ENCODE measurements around the gene AKAP13.

The AKAP13 gene

DNA sequence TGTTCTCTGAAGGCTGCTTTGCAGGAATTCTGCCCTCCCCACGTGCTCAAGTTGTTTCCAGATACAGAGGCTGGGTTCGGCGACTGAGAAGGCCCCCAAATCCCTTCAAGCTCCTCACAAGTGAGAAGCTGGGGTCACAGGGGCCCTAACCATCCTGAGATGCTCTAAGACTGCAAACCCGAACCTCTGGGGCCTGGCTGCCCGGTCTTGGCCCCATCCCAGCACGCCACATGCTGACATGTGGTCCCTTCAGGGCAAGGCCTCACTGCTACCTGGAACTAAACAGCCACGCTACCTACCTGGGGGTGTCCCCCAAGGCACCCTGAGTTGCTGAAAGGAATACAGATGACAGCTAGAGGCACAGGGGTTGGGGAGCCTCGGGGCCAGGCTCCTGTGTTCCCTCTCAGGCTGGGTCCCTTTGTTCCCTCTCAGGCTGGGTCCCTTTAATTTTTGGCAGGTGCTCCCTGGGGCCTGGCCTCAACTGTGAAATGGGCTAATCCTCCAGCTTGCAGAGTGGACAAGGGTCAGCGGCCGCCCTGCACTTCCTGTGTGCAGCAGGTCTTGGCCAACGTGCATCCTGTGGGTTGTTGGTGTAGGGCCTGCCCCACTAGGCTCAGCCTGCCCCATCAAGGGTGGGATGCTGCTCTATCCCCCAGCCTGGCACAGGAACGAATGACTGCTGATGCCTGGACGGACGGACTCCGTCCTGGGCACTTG, 381.8 kb downstream of the AKAP13 start:
- DNase-seq = no peak

- DNase-seq = no peak
Measured at GRCh38 chr15:85762756-85763127, 382.3 kb downstream of the AKAP13 start.

- DNase-seq = no peak
Measured at GRCh38 chr15:85763157-85763556, 382.8 kb downstream of the AKAP13 start.

DNA sequence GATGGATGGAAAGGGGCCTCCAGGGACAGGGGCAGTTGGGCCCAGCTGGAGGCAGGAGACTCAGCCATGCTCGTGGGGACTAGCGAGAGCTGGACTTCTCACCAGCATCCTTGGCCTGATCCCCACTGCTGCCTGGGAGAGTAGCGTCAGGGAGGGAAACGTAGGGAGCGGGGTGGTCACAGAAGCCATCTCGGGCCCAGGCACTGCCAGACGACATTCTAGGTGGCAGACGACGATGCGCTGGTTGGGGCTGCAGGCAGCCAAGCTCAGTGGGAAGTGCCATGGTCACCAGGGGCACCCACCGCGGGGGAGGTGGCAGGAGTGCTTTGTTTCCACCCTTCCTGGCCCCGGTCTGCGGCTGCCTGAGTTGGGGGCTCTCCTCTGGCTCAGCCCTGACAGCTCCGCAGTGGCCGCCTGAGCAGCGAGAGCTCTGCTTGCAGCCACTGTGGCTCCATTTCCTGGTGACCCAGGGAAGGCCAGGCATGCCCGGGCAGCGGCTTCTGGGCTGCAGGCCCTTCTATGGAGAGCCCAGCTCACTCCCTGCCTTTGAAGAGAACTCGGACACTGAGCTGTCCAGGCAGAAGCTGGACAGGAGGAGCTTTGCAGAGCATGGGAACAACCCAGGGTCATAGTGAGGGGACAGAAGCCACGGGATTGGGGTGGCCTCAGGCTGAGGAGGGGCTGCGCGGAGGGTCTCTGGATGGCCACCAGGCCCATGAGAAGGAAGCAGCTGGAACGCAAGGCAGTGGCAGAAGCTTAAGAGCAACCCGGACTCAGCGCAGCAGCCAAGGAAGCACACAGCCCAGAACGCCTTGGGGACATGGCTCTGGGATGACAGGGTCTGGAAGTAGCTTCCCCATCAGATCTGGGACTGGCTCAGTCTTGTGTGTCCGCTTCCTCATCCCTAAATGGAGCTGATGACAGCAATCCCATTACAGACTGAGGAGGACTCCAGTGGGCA, 383.6 kb downstream of the AKAP13 start:
- no peak for DNase-seq

DNA sequence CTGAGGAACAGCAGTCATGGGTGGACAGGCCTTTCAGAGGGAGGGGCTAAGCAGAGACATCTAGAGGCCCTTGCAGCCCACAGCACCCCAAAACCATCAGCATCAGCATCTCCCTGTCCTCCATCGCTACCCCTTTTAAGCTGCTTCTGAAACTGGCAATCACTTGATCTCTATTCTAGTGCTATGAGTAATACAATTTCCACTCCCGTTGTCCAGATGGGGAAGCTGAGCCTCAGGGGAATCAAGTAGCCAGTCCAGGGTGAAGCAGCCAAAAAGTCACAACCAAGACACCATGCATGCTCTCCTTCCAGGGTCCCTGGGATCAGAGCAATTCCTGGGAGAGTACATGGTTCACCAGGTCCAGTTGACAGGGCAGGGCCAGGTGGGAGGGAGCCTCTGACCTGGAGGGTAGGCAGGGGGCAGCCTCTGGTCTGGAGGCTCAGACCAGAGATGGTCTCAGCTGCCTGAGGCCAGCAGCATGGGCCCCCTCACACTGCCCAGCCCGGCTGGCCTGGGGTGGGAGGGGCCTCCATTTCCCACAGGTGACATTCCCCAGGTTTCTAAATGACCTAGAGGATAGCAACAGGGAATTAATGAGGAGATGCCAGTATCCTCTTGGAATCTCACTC, 384.4 kb downstream of the AKAP13 start:
- no peak for DNase-seq

DNA sequence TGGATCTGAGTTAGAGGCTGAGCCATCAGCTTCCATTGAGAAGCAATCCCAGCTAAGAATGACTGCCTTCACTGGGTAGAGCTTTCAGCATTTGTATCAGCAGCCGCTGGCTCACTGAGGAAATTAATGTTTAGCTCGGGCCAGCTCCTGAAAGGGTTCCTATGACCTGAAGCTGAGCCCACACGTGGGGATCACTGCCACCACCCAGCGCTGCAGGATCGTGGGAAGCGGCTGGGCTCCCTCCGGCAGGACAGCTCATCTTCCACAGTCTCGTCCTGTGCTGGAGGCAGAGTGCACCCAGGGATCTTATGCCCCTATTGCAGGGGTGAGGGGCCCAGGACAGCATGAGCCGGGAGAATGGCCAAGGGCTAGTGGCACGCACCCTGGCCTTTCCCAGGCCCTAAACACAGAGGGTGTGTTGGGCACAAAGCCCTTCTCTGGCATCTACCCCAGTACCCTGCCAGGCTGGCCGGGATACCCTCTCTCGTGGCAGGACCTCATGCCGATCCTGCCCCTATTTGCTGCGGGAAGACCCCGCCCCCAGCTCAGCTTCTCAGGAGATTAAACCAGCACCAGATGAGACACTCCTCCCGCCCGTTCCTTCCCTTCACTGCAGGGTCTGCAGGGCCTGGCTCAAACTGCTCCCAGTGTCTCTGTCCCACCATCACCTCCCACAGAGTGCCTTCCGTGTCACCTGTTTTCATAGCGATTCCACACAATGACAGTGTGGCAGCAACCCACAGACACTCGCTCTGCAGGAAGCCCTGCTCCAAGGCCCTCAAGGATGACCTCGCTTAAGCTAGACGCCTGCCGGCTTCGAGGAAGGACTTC, 385.8 kb downstream of the AKAP13 start:
- no peak for DNase-seq

- no peak for DNase-seq
Measured at GRCh38 chr15:85767785-85768529, 387.6 kb downstream of the AKAP13 start.

DNA sequence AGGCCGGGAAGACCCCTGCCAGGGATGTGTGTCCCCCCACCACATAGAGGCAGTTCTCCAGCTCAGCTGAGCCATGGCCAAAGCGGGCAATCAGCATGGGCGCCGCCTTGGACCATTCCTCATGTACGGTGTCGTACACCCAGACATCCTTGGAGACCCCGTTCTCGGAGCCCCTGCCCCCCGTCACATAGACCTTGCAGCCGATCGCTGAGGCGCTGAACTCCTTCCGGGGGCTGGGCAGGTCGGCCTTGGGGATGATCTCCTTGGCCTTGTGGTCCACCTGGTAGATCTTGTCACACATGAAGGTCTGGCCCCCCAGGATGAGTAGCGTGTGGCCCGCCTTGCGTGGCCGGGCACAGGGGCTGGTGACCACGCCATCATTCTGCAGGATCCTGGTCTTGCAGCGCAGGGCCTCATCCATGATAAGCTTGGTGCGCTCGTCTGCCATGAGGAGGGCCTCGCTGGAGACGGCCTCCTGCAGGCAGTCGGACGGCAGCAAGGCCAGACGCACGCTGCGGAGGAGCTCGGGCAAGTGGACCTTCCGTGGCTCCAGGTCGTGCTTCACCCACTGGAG, 388.3 kb downstream of the AKAP13 start:
- no peak for DNase-seq

DNA sequence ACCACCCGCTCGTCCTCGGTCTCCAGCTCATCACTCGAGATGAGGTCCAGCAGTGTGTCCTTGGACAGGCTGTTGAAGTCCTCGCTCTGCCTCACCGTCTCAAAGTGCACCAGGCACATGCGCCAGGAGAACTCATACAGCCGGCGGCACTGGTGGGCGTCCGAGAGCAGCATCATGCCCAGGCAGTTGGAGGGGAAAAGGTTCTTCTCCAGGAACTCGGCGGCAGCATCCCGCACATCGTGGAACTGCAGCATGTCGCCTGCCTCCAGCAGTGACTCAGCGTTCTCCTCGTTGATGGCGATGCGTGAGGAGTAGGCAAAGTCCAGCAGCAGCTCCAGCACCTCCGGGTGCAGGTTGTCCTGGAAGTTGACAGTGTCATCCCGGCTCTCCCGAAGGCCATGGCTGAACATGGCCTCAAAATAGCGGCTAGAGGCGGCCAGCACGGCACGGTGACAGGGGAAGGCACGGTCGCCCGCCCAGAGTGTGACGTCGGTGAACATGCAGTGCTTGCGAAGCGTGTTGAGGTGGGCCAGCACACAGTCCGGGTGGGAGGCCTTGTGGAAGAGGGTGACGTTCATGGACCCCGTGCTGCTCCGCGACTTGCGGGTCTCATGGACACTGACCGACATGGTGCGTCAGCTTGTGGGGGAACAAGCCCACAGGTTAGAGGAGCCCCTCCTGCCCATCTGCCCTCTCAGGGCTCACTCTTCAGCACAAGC, 388.9 kb downstream of the AKAP13 start:
- DNase-seq = no peak

DNA sequence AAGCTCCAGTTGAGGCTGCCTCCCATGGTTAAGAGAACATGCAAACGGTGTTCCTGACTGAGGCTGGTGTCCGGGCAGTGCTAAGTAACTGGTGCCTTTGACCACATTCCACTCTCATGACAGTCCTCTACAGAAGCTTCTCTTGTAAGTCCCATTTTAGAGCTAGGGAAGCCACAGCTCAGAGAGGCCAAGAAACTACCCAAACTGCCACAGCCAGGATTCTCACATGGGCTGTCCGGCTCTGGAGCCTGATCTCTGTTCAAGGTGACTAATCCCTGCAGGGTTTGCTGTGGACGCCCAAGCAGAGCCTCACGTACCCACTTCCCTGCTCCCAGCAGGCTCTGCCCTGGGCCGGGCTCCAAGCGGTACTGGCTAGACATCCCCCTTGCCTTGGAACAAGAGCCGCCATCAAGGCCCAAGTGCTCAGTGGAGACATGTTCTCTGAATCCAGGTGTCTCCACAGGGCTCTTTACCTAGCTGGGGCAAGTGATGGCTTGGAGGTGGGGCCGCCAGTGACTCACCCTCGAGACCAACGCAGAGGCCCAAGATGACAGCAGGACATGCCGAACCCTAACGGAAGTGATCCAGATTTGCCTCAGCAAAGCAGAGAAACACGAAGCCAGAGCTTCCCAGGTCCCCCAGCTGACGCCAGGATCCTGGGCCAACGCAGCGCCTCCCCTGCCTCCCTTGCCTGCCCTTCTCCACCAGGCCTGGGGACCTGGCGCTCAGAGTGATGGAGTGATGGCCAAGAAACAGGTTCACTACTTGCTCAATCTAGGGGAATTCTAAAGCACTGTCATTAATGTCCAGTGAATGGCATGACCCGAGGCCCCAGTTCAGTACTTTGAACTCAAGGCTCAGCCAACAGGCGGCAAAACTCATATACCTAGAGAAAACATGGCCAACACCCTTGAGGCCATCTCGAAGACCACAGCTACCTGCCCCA, 390.0 kb downstream of the AKAP13 start:
- DNase-seq = no peak

GRCh38 chr15:85771271-85771670, 390.9 kb downstream of the AKAP13 start:
- no peak for DNase-seq

DNA sequence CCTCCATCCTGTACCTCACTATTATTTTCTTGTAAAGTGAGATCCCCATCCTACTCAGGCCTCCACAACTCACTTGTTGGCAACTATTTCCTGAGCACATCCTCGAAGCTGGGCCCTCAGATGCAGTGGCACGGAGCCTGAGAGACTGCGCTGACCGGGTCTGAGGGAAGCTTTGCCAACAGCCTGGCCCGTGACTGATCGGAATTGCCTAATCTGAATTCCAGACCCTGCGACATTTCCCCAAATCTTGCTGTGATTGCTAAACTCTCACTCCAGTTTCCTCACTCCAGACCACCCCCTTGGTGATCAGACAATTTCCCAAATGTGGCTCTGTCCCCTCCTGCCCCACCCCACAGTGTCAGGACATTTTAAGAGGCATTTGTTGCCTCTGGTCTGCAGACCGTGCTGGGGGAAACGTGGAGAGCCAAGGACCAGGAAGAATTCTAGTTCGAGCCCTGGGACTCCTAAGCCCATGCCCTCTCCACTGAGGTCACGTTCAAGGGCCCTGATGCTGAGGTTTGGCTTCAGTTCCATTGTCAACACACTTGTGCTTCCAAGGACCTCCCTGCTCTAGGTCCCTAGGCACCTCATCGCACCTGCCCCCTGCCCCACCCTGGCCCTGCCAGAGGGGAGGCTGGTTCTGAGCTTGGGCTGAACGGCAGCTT, 391.5 kb downstream of the AKAP13 start:
- DNase-seq = no peak

DNA sequence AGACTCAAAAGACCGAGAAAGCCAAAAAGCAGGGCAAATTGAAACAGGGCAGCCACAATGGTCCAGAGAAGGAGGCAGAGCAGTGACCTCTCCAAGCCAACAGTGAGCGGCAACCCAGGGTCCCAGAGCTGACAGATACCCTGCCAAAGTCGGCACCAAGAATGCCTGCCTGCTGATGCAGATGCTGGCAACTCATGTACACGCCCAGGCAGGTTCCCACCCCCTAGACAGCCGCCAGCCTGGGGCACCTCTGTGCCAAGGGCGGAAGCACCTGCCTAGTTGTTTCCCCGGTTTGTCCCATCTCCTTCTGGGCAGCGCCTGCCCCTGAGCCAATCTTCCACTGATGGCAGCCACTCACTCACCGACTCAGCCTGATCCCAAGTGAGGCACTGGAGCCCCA, 392.3 kb downstream of the AKAP13 start:
- no peak for DNase-seq

- DNase-seq = no peak
Measured at GRCh38 chr15:85773249-85773648, 392.8 kb downstream of the AKAP13 start.

GRCh38 chr15:85773970-85774369, 393.6 kb downstream of the AKAP13 start:
- no peak for DNase-seq

DNA sequence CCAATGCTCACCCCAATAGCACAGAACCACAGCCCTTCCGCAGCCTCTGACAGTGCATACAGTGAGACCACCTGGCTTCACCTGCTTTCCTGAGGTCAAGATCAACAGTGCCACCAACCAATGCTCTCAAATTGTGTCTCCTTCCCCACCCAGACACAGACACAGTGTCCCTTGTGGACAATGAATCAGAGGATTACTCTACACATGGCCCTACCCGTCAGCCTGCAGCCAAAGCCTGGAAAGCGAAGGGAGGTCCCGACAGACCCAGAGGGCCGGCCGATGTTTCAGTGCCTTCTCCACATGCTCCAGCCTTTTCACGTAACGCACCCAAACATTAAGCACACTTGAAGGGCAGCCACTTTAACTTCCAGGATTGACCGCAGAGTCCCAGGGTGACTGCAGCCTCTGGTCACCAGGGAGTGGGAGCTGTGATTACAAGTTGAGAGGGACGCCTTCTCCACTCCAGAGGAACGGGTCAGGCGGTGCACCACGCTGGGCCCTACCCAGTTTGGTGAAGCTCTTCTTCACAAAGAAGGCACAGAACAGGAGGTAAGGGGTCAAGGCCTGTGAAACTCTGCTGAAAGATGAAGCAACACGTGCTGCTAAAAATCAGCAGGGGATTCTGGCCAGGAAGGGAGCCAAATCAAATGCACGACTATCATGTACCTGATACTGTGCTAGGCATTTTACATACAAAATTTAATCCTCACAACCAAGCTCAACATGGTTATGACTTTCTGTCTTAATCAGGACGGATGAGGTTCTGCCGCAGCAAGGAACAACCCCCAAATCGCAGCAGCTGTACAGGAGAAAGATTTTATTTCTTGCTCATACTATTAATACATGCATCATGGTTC, 397.1 kb downstream of the AKAP13 start:
- no peak for DNase-seq

GRCh38 chr15:85778107-85778776, 397.8 kb downstream of the AKAP13 start:
- no peak for DNase-seq

GRCh38 chr15:85779249-85779648, 398.8 kb downstream of the AKAP13 start:
- DNase-seq = no peak
